ENCODE data around the gene RTN4IP1. TPM values are rescaled to one million over a fixed set of nuclear protein-coding genes. Genes with fewer than 3 reads are reported as not detected.
"Not testable (repeated sequence)": the region's sequence is repeated elsewhere in the genome, so short reads cannot be mapped to it uniquely, and the experiment has no call there.

RTN4IP1 gene
- total and polyA plus RNA-seq, 2 of the 13 experiments (the other 11 are each of a cell fraction or from before 2014, with no cell fraction given): 5.5 to 17.2 TPM

DNA sequence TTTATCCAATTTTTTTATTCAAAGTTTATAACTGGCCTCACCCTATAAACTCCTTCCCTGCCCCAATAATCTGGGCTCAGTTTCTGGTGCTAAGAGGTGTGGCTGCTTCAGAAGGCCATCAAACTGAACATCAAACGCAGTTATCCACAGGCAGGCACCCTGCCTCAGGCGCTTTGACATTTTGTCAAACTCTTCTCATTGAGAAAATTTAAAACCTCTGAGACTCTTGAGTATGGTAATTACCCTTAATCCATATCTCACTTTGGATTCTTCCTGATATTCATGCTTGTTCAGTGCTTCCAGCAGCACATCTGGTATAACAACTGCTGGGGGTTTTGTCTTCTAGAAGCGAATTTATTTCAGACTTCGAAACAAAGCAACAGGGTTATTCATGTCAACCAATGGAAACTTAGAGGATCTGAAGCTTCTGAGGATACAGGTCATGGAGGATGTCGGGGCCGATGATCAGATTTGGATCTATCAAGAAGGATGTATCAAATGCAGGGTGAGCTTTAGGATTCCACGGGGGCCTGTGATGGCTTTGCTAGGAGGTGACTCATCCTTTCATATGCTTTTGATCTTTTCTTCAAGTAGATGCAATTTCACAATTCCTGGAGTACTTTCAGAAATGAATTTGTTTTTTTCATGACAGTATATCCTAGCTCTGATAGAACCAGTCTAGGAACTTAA is 68.2 kb downstream of the RTN4IP1 start (continued):
- TF ChIP-seq ELF1 (CRISPR knock-in tag; IDR thresholded peaks at IDR 0.05): no peak
- TF ChIP-seq NR3C1 (CRISPR knock-in tag; IDR thresholded peaks at IDR 0.05): no peak
- TF ChIP-seq ZNF790 (CRISPR knock-in tag; IDR thresholded peaks at IDR 0.05; ENCODE audit: borderline replicate concordance): no peak
- TF ChIP-seq, protein P1, sequence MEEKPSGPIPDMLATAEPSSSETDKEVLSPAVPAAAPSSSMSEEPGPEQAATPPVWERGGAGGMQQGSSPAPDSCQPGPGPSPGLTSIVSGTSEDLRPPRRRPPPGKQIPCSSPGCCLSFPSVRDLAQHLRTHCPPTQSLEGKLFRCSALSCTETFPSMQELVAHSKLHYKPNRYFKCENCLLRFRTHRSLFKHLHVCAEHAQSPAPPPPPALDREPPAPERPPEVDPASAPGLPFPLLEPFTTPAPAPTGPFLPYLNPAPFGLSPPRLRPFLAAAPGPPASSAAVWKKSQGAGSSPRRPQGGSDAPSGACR (CRISPR knock-in tag; IDR thresholded peaks at IDR 0.05): no peak
- TF ChIP-seq REL (CRISPR knock-in tag; conservative IDR thresholded peaks at IDR 0.05): no peak
- TF ChIP-seq SNAPC2 (CRISPR knock-in tag; IDR thresholded peaks at IDR 0.05): no peak
- no peak for TF ChIP-seq PAWR (CRISPR knock-in tag; IDR thresholded peaks at IDR 0.05; ENCODE audit: borderline replicate concordance)
- TF ChIP-seq PHF21A (CRISPR knock-in tag; IDR thresholded peaks at IDR 0.05): no peak

DNA sequence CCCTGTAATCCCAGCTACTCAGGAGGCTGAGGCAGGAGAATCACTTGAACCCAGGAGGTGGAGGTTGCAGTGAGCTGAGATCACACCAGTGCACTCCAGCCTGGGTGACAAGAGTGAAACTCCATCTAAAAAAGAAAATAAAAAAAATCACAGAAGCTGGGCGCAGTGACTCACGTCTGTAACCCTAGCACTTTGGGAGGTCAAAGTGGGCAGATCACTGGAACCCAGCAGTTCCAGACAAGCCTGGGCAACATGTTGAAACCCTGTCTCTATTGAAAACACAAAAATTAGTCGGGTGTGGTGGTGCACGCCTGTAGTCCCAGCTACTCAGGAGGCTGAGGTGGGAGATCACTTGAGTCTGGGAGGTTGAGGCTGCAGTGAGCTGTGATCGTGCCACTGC is 69.6 kb downstream of the RTN4IP1 start:
- not testable (repeated sequence) for FAIRE-seq

More for the DNA sequence above, 69.6 kb downstream of the RTN4IP1 start:
- H3K36me3 ChIP-seq (replicated peaks in 1 of 2; ENCODE audit: control insufficient read depth in 1 of 2, insufficient read depth in 2 of 2, low read length in 2 of 2): peaks cover 2 to 27% of the 10 kb centered on the region in 2 experiments
- intact Hi-C loops (cut with micrococcal nuclease; ENCODE audit: unreplicated experiment); H3K4me3 ChIP-seq (replicated peaks in 1 of 3; ENCODE audit: insufficient read depth in 1 of 3, low read depth in 2 of 3, low read length in 3 of 3); ATAC-seq; H3K9ac ChIP-seq (ENCODE audit: insufficient read depth, low read depth, low read length); H3K79me2 ChIP-seq (ENCODE audit: insufficient read depth, low read length); H4K20me1 ChIP-seq (ENCODE audit: insufficient read depth, low read length); BruUV-seq (replicated peaks); DNase-seq (ENCODE audit: low spot score); H3K27me3 ChIP-seq (ENCODE audit: control insufficient read depth in 1 of 2, insufficient read depth in 2 of 2, low read length in 2 of 2); H3K9me3 ChIP-seq (ENCODE audit: low read length); H3K27ac ChIP-seq (ENCODE audit: extremely low read length, insufficient read depth, low read length); H3K4me2 ChIP-seq (ENCODE audit: low read depth, low read length); H2AFZ ChIP-seq (ENCODE audit: low read length); POLR2A ChIA-PET; CTCF ChIA-PET (ENCODE audit: low intra/inter-chr PET ratio, low total read pairs): not testable (repeated sequence)
- WGBS (ENCODE audit: low lambda C conversion rate): 100% methylated on average over 5 of the region's 5 CpGs
- H3K4me1 ChIP-seq (ENCODE audit: insufficient read depth, low read length): peaks cover 33% of the 10 kb centered on the region
- in situ Hi-C loops (cut with HindIII; ENCODE audit: extremely low pct_ligation_motif_present, low pct_unique_long_range_greater_than_20kb): loop anchor here (10.0 kb wide), 1 partner anchor 225 kb away; no protein-coding TSS in a partner anchor

All from HepG2 (cell line).